ENCODE measurements around the gene SP4.

Gene SP4

DNA sequence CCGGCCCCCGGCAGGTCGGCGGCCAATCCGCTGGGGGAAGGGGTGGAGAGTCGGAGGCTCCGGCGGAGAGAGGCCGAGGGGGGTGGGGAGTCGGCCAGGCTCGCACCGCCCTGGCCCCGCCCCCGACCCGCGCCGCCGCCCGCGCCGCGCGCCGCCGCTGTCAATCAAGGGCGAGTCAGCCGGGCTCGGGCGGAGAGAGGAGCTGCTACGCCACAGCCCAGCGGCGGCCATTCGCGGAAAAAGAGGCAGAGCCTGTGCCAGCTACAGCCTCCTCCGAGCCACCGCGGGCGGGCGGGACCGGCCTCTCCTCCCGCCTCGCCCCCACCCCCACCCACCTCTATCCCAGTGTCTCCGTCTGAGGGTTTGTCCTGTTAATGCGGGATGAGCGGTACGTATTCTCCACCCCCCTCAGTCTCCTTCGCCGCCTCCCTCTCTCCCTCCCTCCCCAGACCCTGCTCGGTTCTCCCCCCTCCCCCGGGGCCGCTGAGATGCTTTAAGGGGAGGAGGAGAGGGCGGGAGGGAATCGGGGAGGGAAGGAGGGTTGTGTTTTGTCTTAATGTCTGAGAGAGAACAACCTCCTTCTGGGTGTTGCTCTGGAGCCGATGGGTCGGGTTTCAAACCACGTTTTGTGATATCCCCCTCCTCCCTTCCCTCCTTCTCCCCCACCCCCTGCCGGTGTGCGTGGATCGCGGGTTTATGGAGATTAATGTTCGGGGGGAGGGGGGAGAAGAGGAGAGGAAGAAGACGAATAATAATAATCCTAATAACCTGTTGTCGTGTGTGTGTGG is at the start of gene SP4:
SP4 (plus strand) TSS at position 213 of the 788 bp plus-strand sequence; CDS start at position 382, 169 bp downstream.
- DNase-seq (ENCODE audit: low read depth, low spot score) = peak; percentile 84

DNA sequence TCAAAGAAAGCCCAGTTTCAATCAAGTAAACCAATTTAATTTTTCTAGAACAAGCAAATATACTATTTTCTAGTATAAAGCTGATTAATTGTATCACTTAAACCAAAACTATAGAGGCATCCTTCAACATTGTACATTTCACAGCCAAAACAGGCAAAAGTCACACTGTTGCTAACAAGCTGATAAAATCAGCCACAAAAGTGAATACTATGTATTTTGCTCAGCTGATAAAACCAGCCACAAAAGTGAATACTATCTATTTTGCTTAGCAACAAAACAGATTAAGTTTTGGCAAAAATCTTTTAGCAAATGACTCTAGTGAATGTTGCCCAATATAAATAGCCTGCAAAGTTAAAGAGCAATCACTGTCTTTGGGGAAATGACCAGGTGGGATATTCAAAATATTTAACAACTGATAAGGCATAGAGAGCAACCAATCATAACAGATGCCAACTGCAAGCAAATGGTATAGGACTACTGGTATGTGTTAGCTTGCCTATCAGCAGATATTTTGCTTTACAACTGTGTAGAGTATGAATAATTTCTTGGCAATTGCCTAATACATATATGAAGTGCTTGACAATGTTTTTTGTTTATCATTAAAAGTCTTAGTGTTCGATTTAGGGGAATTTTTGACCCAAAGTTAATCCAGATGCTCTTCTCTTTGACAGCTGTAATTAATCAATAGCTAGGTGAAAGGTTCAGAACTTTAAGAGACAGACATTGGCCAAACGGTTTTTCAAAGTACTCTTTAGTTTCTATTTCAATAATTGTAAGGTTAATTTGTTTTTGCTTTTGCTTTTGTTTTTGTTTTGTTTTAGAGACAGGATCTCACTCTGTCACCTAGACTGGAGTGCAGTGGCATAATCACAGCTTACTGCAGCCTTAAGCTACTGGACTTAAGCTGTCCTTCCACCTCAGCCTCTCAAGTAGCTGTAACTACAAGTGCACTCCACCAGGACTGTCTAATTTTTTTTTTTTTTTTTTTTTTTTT is 44.4 kb upstream of the SP4 start:
- no peak for DNase-seq (ENCODE audit: low read depth, low spot score)

DNA sequence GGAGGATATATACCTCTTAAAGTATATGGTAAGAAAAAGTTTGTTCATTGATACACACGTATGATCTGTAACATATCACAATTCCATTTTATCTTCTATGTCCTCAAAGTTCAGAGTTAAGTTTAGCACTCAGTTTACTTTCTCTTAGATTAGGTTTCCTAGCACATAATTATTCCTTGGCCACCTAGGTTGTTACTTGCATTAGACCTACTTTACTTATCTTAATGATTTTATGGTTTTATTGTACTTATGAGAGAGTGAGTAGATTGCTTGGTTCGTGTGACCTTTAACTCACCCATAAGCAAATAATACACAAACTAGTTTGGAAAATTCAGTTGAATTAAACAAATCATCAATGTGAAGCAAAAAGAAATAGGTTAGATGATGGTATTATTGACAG is 33.9 kb upstream of the SP4 start:
- DNase-seq (ENCODE audit: low read depth, low spot score) = no peak

DNA sequence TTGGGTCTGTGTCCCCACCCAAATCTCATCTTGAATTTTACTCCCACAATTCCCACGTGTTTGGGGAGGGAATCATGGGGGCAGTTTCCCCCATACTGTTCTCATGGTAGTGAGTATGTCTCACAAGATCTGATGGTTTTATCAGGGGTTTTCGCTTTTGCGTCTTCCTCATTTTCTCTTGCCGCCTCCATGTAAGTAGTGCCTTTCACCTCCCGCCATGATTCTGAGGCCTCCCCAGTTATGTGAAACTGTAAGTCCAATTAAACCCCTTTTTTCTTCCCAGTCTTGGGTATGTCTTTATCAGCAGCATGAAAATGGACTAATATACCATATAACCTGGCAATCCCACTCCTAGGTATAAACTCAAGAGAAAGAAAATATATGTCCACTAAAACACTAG is 25.9 kb upstream of the SP4 start:
- DNase-seq (ENCODE audit: low read depth, low spot score) = no peak

DNA sequence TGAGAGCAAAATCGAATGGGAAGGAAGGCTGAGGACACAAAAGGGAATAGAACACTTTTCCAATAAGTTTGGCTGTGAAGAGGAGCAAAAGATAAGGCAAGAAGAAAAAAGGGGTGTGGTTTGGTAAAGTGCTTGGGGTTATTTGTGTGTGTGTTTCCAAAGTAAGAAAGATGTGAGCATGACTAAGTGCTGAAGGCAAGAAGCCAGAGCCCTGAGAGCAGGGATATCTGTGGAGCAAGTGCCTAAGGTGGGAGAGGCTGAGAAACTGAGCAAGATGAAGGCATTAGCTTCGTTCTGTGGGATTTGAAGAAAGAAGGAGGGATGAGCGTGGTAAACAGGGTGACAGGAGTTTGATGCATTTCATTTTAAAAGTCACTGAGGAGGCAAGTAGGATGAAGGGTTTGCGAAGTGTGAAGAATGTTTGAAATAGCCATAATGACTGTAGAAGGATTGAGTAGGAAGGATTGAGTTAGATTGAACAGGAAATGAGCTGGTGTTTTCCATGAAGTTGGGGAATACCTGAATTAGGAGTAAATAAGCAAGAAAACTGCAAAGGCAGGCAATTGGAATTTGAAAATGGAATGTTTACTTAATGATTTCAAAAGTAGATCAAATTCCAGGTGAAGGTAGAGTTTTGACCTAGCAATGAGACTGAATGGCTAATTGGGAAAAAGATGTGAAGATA is 19.9 kb upstream of the SP4 start:
- no peak for DNase-seq (ENCODE audit: low read depth, low spot score)

DNA sequence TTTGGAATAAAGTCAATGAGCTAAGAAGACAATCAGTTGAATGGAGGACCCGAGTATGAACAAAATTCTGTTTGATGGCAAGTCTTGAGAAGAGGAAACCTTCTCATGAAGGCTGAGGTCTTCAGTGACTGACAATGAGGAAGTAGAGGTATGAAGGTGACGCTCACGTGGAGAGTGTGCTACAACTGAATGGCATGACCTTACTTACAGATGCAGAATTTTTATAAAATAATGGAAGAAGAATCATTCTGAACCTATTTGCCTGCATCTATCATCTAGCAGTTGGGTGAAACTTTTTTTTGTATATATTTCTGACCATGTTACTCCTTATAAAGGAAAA is 19.4 kb upstream of the SP4 start:
- DNase-seq (ENCODE audit: low read depth, low spot score) = no peak

DNA sequence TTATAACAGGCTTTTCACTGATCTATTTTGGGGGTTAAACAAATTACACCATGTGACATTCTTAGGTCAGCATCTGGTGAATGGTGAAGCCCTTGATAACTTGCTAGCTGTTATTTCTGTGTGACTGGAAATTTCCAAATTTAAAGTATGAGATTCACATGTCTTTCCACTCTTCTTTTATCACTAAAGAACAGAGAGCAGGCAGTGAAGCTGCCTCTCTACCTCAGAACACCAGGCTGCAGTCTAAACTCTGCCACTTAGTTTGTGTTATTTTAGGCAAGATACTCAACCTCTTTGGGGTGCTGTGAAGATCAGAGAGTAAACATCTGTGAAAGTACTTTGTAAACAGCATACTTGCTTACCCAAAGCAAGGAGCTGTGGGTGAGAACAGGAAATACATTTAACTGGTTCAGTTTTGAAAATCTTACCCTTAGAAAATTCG is 15.5 kb upstream of the SP4 start:
- no peak for DNase-seq (ENCODE audit: low read depth, low spot score)

DNA sequence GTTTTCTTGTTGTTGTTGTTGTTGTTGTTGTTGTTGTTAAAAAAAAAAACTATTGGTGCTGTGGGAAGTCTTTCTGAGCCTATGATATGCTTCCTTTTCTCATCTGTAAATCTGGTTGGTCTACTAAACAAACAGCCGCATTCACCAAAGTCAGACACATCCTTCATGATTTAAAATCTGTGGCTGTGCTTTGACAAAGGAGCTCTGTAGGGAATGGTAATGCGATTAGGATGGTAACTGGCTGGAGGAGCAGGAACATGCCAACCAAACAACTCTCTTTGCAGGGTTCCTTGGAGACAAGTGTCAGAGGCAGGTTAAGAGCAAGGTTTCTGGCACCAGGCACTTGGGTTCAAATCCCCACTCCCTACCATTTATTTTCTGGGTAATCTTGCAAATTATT is 14.9 kb upstream of the SP4 start:
- no peak for DNase-seq (ENCODE audit: low read depth, low spot score)

DNA sequence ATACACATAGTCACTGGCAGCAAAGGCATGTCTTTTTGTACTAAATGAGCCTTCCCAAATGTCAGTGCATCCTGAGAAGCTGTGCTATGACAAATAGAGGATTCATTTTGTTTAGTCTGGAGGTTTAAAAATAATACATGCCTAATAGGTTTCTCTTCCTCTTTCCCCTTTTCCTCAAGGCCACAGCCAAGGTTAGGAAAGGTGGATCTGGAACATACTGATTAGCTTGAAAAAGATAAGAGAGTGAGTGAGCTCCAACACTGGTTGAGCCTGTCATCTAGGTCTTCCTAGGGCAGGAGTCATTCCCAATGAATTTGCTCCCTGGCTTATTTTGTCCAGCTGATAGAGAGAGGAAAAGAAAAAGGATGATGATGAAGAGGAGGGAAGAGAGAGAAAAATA is 14.4 kb upstream of the SP4 start:
- no peak for DNase-seq (ENCODE audit: low read depth, low spot score)

DNA sequence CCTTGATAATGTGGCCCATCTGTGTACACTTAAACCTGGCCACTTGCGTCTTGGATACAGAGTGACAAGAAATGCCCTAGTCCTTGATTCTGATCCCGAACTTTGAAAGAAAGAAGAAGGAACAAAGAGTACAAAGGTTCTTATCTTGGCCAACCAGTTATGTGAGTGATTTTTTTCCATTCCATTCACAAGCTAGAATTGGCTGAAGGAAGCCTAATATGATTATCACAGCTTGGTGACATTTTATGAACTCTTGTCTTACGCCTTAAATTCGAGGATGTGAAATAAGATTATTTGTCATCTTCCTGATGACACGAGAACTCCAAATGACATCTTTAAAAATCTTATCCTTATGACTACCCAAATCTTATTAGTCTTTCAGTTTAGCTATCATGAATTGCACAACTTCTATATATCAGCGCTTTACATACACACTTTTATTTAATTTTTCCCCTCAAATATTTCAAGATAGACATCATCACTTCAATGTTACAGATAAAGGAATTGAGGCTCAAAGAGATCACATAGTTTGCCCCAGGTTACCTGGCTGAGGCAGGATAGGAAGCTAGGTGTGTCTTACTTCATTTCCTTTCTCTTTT is 13.0 kb upstream of the SP4 start:
- DNase-seq (ENCODE audit: low read depth, low spot score) = no peak

DNA sequence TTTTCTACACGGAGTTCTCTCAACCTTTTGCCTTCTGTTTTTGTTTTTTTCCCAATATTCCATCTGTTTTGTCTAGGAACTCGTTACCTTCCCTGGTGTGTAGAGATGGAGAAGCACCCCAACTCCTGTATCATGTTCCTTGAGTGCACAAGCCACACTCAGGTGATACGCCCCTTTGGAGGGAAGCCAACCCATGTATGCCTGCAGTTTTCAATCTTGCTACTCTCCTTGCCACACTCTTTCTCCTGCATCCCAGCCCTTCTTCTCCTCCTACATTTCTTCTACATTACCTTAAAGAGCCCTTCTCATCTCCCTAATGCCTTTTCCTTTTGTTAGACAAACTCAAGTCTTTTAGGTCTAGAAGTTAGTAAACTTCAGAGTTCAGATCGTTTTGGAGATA is 10.2 kb upstream of the SP4 start:
- no peak for DNase-seq (ENCODE audit: low read depth, low spot score)

DNA sequence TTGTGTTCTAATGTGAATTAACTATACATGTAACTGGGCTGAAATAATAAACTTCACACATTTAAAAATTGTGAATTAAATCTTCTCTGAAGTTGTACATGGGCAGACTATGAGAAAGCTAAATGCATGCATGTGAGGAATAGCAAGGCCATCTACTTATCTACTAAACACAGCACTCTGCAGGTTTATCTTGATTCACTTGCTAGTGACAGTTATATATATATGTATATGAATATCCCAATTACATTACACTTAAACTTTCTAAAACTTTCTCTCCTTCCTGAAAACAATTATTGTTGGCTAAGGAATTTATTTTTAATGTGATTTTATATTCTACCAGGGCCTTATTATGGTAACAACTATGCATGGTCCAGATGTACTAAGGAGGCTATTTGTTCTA is 5.1 kb upstream of the SP4 start:
- no peak for DNase-seq (ENCODE audit: low read depth, low spot score)

DNA sequence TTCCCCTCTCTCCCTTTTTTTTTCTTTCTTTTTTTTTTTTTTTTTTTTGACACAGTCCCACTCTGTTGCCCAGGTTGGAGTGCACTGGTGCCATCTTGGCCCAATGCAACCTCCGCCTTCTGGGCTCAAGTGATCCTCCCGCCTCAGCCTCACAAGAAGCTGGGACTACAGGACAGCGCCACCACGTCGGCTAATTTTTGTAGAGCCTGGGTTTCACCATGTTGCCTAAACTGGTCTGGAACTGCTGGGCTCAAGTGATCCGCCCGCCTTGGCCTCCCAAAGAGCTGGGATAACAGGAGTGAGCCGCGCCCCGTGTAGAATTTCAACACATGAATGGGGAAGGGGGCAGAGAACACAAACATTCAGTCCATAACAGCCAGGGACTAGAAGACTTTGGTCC is 2.6 kb upstream of the SP4 start:
- DNase-seq (ENCODE audit: low read depth, low spot score) = no peak

DNA sequence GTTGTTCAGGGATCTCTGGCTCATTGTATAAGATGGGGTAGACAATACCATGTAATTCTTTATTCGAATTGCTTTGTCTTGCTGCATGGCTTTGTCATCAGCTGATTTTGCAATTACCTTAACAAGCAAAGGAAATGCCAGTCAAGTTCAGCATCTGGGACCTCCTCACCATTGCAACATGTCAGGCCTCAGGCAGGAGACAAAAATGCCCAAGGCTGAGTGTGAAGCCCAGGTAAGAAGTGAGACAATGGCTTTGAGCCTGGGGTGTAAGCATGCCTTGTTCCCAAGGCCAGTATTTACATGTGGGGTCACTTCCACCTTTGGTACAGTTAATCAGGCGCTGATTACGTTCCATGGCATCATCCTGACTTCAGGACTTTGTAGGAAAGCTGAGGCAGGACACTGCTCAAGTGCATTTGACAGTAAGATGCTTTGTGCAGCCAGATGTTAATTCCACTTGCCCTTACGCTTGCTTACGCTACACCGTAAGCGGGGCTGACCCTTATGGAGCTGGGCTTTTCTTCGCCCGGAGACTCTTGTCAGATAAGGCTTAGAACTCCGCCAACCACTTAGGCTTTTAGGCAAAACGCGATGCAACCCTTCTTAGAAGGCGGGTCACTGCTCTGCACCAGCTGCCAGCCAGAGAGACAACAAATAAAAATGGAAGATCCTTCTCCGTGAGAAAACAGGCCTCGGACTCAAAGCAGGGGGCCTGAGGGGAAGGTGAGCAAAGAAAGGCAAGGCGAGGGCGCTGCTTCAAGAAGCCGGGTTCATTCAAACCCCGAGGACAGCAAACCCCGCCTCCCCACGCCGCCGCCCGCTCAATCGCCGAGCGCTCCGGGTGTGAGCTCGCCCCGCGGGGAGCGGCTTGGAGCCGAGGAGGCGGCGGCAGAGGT is 1.3 kb upstream of the SP4 start:
- no peak for DNase-seq (ENCODE audit: low read depth, low spot score)

DNA sequence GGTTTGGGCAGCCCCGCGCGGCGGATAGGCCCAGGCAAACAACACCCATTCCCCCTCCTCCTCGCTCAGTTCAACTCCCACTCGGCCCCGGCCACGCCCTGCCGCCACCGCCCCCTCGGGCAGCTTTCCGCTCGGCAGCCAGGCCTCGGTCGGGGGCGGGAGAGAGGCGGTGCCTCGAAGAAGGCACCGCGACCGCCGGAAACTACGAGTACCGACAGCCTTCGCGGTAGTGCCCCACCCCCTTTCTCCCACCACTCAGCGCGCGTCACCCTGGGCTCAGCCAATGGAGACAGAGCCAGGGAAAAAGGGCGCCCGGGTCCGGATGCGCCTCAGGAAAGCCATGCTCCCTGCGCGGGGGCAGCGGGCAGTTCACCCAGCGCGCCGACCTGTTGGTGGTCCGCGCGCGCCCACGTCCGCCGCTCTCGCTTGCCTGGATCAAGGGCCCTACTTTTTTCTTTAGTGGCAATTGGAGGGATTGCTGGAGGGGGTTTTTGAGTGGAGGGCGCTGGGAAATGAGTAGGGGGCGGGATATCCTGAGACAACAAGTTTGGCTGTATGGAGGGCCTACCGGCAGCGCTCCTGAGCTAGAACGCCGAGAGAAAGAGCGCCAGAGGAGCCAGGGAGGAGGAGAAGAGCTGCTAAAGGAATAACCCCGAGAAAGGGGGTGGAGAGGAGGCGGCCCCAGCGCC is 557 bp upstream of the SP4 start:
- peak; percentile 92 for DNase-seq (ENCODE audit: low read depth, low spot score)

DNA sequence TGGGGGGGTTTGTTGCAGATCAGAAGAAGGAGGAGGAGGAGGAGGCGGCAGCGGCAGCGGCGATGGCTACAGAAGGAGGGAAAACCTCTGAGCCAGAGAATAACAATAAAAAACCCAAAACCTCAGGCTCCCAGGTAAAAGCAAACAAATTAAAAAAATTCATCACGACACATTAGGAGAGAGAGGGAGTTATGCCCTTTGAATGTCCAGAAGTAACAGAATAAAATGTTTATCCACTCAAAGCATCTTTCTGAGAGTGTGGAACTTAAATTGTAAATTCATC is 717 bp downstream of the SP4 start:
- DNase-seq (ENCODE audit: low read depth, low spot score) = no peak

DNA sequence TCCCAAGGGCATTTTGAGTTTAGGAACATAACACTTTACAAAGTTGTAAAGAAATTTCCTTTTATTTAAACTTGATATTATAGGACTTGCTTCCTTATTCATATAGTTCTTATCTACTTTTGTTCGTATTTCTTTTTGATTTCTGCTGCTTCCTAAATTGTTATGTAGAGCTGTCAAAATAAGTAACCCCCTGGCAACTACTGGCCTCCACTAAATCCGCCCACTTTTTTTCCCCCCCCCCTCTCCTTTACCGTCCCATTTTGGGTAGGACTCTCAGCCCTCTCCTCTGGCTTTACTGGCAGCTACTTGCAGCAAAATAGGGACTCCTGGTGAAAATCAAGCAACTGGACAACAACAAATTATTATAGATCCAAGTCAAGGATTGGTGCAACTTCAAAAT is 1.1 kb downstream of the SP4 start:
- DNase-seq (ENCODE audit: low read depth, low spot score) = no peak

DNA sequence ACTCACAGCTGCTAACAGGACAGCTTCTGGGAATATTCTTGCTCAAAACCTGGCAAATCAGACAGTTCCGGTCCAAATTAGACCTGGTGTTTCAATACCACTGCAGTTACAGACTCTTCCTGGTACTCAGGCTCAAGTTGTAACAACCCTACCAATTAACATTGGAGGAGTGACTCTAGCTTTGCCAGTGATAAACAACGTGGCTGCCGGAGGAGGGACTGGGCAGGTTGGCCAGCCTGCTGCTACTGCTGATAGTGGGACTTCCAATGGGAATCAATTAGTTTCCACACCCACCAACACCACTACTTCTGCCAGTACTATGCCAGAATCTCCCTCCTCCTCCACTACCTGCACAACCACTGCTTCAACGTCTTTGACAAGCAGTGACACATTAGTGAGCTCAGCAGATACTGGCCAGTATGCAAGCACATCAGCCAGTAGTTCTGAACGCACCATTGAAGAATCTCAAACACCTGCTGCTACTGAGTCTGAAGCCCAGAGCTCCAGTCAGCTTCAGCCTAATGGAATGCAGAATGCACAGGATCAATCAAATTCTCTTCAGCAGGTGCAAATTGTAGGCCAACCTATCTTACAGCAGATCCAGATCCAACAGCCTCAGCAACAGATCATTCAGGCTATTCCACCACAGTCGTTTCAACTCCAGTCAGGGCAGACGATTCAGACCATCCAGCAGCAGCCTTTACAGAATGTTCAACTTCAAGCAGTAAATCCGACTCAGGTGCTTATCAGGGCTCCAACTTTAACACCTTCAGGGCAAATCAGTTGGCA is 2.1 kb downstream of the SP4 start:
- no peak for DNase-seq (ENCODE audit: low read depth, low spot score)

DNA sequence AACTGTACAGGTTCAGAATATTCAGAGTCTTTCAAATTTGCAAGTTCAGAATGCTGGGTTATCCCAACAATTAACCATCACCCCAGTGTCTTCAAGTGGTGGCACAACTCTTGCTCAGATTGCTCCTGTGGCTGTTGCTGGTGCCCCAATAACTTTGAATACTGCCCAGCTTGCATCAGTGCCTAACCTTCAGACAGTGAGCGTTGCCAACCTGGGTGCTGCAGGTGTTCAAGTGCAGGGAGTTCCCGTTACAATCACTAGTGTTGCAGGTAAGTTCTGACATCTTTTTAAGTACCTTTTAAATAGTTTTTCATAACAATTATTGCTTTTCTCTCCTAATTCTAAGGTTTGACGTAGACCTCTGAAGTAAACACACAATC is 2.7 kb downstream of the SP4 start:
- DNase-seq (ENCODE audit: low read depth, low spot score) = no peak
